GM21423 (cell line): ENCODE results near the gene NKTR.

Experiments
- ATAC-seq: cut with Tn5 transposase; IDR thresholded peaks from one replicate; pipeline ENCODE4 v1.9.1; 2021; ENCODE audit warnings: mild to moderate bottlenecking, moderate library complexity; ENCODE audit not compliant: unreplicated experiment

Gene NKTR

GRCh38 chr3:42649006-42649405, 48.5 kb downstream of the NKTR start:
- ATAC-seq: no peak

GRCh38 chr3:42649783-42650182, 49.3 kb downstream of the NKTR start:
- no peak for ATAC-seq

GRCh38 chr3:42651248-42652091, 51.0 kb downstream of the NKTR start:
- ATAC-seq: no peak

GRCh38 chr3:42652251-42652610, 51.7 kb downstream of the NKTR start:
- ATAC-seq: peak; percentile 21

GRCh38 chr3:42652611-42653302, 52.3 kb downstream of the NKTR start:
- ATAC-seq: peak; percentile 80

GRCh38 chr3:42653303-42653559, 52.7 kb downstream of the NKTR start:
- no peak for ATAC-seq

- peak; percentile 0 for ATAC-seq
These were observed 53.3 kb downstream of the NKTR start, which contains the start of gene ZBTB47 for GRCh38 chr3:42653560-42654330. ZBTB47 (plus strand) TSS chr3:42653697; CDS start chr3:42658356, 4,659 bp downstream.

- ATAC-seq: peak; percentile 16
These were observed 54.1 kb downstream of the NKTR start for GRCh38 chr3:42654331-42655201.

GRCh38 chr3:42655331-42655888, 54.9 kb downstream of the NKTR start:
- no peak for ATAC-seq

- ATAC-seq: no peak
These were observed 55.6 kb downstream of the NKTR start for GRCh38 chr3:42655980-42656679.

- ATAC-seq: no peak
These were observed 56.5 kb downstream of the NKTR start for GRCh38 chr3:42656680-42657610.

- no peak for ATAC-seq
These were observed 57.2 kb downstream of the NKTR start for GRCh38 chr3:42657675-42658074.

- ATAC-seq: no peak
These were observed 57.7 kb downstream of the NKTR start for GRCh38 chr3:42658091-42658770.

- no peak for ATAC-seq
These were observed 58.4 kb downstream of the NKTR start for GRCh38 chr3:42658771-42659390.

GRCh38 chr3:42659451-42660130, 59.1 kb downstream of the NKTR start:
- ATAC-seq: no peak

GRCh38 chr3:42660131-42660715, 59.7 kb downstream of the NKTR start:
- ATAC-seq: no peak

- no peak for ATAC-seq
These were observed 60.4 kb downstream of the NKTR start for GRCh38 chr3:42660898-42661297.
